Suppressor macrophage treated with lipopolysaccharide for 1 hour (primary cell): Measurements from ENCODE around the gene ZRANB3.
"Not testable (repeated sequence)": the region's sequence is repeated elsewhere in the genome, so short reads cannot be mapped to it uniquely, and the experiment has no call there.

Source experiments
- DNase-seq, 3 donors: peaks; one replicate each; pipeline ENCODE4 v3.0.0-alpha.2; 2020 to 2022

ZRANB3 gene

DNA sequence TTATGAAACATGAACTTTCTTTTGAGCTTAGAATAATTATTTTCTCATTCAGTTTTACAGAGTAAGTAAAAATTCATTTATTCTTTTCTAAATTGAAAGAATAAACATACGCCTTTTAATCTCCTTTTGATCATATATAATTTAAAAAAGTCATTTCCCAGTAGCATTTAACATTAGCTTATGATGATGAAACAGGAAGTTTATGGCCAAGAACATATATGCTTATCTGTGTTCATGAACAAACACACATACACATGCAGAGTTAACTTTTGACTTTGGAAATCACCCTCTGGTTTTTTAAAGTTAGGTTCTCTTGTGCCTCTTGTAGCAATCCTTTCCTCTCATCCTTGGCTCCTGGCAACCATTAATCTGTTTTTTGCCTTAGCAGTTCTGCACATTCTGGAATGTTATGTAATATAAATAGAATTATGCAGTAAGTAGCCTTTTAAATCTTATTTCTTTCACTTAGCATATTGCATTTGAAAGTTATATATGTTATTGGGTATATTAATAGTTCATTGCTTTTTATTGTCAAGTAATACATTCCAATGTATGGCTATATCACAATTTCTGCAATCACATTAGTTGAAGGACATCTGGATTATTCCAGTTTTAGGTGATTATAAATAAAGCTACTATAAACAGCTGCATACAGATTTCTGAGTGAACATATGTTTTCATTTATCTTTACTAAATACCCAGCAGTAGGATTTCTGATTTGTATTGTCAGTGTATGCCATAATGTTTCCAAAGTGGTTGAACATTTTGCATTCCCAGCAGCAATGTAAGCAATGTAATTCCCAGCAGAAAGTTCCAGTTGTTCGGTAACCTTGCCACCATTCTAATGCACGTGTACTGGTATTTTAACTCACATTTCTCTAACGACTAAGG, 210.3 kb downstream of the ZRANB3 start:
- no peak for DNase-seq

DNA sequence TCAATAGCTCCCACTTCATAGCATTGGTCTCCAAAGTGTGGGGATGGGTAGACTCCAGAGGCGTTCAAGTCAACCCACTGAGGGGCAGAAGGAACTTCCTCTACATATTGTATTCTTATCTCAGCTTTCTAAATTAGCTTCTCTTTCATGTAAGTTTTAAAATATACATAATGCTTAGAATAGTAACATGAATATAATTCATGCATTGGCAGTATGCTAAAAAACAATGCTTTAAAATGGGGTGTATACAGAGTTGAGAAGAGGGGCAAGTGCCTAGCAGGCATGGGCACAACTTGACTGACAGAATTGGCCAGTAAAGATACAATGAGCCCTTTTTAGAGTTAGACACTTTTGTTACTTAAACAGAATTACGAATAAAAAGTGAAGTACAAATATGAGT, 212.2 kb downstream of the ZRANB3 start:
- DNase-seq, result no peak

DNA sequence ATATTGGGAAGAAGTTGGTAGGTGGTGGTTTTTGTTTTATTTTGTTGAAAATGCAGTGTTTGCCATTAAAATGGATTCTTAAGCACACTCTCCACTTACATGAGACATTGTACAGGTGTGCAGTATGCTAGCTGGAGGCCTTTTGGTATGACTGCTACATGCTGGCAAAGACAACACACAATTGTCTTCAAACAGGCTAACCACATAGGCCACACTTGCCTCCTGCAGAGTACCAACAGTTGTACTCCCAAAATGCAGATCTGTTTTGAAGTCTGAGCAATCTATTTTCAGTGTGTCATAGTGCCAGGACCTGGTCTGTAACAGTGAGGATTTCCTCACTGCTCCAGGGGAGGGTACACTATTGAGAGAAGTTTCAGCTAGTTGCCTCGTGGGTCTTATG, 213.6 kb downstream of the ZRANB3 start:
- no peak for DNase-seq

DNA sequence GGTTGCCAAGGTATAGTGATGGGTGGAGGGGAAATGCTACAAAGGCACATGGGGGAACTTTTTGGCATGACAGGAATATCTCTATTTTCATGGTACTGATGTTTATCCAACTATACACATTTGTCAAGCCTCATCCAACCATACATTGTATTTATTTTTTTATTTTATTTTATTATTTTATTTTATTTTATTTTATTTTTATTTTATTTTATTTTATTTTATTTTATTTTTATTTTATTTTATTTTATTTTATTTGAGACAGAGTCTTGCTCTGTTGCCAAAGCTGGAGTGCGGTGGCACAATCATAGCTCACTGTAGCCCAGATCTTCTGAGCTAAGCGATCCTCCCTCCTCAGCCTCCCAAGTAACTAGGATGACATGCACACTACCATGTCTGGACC, 219.1 kb downstream of the ZRANB3 start:
- no peak for DNase-seq

DNA sequence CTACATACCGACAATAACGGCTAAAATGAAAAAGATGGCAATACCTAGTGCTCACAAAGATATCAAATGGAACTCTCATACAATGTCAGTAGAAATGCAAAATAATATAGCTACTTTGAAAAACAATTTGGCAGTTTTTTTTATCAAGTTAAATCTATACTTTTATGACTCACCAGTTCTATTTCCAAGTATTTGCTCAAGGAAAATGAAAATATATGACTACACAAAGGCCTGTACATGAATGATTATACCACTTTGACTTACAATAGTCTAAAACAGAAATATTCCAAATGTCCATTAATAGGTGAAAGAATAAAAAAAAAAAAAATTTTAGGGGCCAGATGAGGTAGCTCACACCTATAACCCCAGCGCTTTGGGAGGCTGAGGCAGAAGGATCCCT, 219.8 kb downstream of the ZRANB3 start:
- no peak for DNase-seq

DNA sequence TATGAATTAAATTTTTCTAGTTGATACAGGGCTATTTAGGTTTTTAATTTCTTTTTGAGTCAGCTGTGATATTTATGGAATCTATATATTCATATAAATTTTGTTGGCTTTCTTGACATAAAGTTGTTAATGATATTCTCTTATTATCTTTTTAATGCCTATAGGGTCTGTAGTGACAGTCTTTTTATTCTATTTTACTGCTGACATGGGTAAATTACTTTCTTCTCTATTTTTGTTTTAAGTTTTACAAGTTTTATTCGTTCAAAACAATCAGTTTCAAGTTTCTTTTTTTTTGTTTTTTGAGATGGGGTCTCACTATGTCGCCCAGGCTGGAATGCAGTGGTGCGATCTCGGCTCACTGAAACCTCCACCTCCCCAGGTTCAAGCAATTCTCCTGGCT, 226.3 kb downstream of the ZRANB3 start:
- DNase-seq, result no peak

DNA sequence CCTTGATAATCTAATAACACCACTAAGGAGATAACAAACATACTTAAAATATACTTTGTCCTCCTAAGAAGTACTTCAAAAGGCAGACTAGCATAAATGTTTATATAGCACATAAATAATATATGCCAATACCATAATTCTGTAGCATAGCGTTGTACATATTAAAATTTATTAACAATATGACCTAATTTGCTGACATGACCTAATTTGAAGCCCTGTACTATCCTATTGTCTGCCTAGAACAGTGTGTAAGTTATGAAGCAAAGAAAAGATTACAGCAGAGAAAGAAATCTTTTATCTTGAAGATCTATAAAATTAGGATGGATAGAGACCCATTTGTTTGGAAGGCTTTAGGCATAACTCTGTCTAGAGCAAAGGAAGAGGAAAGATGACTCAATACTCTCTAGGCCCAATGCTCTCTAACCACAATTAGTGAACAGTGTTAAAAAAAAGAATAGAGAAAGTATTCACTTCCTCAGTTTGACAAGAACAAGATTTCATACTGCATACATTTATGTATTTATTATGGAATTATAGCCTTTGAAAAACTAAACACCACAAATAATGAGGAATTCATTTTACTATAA, 231.3 kb downstream of the ZRANB3 start:
- peak in 1 of 3 donors; percentile 27 for DNase-seq

DNA sequence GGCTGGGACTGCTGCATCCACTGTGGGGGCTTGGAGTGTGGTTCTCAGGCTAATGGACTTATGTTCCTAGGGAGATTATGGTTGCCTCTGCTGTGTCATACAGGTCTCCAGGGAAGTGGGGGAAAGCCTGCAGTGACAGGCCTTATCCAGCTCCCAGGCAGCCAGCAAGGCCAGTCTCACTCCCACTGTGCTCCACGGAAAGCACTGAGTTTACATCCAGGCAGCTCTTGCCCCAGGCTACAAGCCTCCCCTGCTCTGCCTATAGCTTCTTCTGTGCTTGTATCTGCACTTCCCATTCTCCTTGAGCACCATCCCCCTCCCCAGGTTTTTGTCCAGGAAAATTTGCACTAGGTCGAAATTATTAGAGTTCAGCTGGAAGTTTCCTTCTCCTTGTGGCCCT, 231.9 kb downstream of the ZRANB3 start:
- DNase-seq, result no peak

DNA sequence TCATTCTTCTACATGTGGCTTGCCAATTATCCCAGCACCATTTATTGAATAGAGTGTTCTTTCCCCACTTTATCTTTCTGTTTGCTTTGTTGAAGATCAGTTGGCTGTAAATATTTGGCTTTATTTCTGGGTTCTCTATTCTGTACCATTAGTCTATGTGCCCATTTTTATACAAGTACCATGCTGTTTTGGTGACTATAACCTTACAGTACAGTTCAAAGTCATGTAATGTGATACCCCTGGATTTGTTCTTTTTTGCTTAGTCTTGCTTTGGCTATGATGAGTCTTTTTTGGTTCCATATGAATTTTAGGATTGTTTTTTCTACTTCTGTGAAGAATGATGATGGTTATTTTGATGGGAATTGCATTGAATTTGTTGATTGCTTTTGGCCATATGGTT, 243.9 kb downstream of the ZRANB3 start:
- DNase-seq, result not testable (repeated sequence)

DNA sequence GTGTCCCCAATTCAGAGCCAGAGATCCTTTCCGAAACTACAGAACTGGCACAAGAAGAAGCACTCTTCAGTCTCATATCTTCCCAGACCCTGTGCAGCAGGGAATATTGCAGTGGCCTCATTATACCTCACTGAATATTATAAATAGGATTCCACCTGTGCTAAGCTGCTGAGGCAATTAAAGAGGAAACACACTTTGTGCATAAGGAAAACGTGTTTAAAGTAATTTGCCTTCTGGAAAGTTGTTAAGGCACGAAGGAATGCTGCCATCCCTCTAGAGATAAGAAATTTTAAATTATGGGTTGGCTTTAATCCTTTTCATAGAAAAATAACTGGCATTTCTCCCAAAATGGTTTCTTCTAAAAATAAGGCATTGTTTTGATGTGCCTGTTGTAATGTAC, 245.6 kb downstream of the ZRANB3 start:
- no peak for DNase-seq

DNA sequence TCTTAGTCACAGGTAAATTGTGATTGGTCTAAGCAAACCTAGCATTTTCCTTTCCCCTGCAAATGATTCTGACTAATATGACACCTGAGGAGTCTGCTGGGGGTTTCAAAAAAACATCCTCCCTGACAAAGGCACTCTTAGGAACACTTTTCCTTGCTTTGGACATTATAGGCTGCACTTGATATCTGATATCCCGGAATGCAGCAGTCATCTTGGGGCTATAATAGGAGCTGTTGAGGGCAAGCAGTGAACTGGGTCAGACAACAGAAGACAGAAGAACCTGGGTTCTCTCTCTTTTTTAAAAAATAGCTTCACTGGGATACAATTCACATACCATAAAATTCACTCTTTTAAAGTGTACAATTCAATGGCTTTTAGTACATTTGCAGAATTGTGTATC, 249.6 kb downstream of the ZRANB3 start:
- no peak for DNase-seq

DNA sequence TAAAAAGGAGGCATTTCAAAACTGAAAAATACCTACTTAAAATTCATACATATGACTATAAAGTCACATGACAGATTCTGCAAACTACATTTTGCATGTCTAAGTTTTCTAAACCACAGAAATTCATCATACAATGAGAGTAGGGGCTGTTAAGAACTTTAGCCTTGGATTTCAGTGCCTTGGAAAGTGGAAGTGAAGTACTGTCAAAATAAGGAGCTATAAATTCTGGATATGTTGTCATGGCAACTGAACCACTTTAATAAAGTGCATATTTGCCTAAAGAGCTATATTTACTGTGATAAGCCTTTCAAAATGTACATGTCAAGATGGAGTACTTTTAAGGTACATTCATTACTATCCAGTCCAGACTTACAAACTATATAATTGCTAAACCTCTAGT, 251.8 kb downstream of the ZRANB3 start:
- no peak for DNase-seq

DNA sequence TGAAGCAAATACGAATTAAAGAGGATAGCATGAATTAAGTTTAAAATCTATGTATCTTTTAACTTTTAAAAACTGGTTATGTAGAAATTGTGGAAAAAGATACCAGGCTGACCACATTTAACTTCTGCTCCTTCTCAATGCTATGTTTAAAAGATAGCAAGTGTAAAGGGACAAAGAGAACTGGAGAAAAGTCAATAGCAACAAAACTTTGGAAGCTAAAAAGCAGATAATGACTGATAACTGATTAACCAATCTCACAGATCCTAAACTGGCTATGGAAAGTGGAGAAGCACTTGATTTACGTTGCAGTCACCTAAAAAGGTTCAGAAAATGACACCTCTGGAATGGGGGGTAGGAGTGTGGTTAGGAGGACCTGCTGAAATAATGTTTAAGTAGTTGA, 254.5 kb downstream of the ZRANB3 start:
- DNase-seq, result no peak

DNA sequence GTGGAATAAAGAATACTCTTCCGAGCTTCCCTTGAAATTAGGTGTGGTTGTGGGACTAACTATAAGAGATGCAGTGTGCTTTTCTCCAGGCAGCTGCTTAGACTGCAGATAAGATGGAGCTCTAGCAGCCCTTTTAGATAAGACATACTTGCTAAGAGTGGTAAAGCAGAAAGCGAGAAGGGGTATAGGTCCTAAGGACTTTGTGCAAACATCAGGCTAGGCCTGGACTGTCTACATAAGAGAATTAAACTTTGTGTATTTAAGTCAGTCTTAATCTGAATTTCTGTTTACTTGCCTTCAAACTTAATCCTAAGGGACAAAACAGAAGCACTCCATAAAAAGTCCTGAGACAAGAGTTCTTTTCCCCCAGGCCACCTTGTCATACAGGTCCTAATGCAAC, 260.0 kb downstream of the ZRANB3 start:
- no peak for DNase-seq

DNA sequence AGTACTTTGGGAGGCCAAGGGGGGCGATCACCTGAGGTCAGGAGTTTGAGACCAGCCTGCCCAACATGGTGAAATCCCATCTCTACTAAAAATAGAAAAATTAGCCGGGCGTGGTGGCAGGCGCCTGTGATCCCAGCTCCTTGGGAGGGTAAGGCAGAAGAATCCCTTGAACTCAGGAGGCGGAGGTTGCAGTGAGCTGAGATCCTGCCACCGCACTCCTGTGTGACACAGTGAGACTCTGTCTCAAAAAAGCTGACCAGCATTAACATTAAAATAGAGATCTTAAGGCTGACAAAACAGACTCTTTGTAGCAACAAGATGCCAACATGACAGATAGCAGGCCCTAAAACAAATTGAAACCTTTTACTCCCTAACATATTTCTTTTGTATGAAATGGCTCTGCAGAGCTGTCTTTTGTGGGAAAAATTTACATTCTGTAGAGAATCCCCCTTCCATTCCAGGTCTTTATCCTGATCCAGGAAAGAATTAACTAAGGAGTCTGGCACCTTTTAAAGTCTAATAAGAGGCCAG, 265.0 kb downstream of the ZRANB3 start:
- DNase-seq, result no peak

DNA sequence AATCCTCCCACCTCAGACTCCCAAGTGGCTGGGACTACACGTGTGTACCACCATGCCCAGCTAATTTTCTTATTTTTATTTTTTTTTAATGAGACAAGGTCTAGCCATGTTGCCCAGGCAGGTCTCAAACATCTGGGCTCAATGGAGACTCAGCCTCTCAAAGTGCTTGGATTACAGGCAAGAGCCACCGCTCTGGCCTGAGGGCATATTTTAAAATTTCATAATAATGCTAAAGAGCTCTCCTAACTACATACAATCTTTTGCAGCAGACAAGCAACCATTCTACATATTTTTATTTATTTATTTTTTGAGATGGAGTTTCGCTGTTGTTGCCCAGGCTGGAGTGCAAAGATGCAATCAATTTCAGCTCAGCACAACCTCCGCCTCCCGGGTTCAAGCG, 271.9 kb downstream of the ZRANB3 start:
- DNase-seq, result no peak

DNA sequence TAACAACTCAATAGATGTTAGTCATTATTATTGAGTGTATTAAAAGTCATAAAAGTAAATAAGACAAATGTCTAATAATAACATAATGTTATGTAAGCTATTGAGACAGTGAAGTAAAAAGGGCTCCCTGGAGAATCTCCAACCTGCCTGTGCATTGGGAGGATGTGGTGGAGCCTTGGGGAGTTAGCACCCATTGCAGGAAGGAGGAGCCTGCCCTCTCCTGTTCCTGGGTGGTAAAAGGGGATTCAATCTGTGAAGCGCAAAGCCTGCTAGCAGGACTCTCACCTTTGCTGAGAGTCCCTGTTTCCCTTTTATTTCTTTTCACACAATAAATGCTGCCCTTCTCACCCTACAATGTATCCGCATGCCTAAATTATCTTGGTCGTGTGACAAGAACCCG, 272.8 kb downstream of the ZRANB3 start:
- DNase-seq, result no peak

DNA sequence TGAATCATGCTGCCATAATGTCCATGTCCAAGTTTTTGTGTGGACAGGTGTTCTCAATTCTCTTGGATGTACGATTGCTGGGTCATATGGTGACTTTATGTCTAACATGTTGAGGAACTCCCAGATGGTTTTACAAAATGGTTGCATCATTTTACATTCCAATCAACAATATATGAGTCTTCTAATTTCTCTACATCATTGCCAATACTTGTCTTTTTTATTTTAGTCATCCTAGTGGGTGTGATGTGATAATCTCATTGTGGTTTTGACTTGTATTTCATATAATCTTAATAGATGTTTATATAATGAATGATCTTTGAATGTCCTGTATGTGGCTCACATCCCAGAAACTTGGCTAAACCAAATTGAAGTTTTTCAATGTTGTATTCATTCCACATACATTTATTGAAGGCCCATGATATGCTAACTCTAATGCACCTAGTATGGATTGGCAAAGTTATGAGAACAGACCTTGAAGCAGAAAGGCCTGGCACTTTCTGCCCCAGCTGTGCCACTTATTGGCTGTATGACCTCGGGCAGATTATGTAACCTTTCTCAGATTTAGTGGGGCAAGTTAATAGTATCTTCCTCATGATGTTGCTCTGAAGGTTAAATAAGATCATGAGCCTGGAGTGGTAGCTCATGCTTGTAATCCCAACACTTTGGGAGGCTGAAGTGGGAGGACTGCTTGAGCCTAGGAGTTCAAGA, 273.5 kb downstream of the ZRANB3 start:
- no peak for DNase-seq

DNA sequence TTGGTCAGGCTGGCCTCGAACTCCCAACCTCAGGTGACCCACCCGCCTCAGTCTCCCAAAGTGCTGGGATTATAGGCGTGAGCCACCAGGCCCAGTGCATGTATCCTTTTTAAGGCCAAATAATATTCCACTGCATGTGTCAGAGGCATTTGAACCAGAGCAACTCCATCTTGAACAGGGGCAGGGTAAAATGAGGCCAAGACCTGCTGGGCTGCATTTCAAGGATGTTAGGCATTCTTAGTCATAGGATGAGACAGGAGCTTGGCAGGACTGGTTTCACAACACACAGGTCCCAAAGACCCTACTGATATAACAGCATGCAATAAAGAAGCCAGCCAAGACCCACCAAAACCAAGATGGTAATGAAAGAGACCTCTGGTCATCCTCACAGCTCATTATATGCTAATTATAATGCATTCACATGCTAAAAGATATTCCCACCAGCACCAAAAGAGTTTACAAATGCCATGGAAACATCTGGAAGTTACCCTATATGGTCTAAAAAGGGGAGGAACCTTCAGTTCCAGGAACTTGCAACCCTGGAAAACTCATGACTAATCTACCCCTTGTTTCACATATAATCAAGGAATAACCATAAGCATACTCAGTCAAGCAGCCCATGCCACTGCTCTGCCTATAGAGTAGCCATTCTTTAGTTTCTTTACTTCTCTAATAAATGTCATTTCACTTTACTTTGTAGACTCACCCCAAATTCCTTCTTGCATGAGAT, 274.3 kb downstream of the ZRANB3 start:
- no peak for DNase-seq

DNA sequence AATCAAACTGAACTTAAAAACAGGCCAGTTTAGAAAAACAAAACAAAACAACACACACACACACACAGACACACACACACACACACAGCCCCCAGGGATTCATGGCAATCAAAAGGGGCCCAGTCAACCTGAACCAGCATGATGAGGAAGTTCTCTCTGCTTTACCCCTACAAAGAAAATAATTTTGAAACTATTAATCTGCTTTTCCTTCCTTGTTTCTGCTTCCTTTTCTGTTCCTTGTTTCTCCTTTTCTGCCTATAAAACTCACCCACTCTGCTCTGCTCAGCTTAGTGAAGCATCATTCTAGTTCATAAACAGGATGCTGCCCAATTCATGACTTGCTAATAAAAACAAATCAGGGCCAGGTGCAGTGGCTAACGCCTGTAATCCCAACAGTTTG, 275.8 kb downstream of the ZRANB3 start:
- no peak for DNase-seq

DNA sequence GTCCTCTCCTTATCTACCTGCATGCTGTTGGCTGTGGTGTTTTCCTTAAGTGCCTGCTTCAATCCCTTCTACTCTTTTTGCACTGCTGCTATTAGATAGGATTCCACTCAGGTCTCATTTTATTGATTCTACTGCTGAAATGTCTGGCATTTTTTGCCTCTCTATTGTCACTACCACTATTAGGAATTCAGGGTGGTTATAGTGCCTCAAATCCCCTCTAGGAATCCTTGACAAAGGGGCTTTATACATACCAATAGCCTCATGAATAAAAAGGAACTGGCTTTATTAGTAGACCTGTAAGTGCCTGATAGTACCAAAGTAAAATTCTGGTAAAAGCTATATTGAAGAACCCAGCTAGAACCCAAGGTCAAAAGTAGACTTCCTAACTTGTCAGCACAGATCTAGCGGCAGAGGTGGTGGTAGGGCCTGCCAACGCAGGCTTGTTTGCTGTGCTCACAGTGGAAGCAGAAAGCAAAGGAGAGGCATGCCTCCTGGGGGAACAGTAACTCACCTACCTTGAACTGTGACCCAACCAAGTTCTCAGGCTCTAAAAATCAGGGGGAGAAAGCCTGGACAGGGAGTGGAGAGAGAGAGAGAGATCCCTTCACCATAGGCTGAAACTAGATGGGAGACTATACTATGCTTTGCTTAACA, 278.1 kb downstream of the ZRANB3 start:
- DNase-seq, result no peak

DNA sequence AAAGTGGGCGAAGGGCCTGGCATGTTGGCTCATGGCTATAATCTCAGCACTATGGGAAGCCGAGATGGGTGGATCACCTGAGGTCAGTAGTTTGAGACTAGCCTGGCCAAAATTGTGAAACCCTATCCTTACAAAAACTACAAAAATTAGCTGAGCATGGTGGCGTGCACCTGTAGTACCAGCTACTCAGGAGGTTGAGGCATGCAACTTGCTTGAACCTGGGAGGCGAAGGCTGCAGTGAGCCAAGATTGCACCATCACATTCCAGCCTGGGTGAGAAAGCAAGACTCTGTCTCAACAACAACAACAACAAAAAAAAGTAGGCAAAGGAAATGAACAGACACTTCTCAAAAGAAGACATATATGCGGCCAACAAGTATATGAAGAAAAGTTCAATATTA, 282.4 kb downstream of the ZRANB3 start:
- no peak for DNase-seq
